GM18498 (cell line): ENCODE data around the gene ZNF396.

ENCODE experiments used
- ATAC-seq: cut with Tn5 transposase; IDR thresholded peaks from one replicate; pipeline ENCODE4 v1.9.1; 2021; ENCODE audit warnings: mild to moderate bottlenecking, moderate library complexity; ENCODE audit not compliant: unreplicated experiment

The ZNF396 gene

DNA sequence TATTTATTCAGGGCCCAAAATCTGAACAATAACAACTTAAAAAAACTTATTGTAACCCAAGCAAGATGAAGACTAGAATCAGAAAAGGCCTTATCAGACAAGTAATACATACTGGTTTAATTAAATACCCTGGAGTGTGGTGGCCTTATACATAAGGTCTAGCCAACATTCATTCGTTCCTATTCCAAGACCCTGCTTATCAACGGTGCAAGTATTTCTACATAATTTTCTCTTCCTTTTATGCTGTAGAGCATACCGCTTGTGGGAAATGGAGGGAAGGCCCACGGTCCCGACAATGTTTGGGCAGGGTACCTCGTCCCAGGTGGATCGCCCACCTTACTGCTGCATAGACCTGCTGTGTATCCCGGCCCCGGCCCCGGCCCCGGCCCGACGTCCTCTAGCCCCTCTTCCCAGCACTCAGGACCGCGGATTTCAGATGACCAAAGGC is 33.6 kb downstream of the ZNF396 start:
- no peak for ATAC-seq

DNA sequence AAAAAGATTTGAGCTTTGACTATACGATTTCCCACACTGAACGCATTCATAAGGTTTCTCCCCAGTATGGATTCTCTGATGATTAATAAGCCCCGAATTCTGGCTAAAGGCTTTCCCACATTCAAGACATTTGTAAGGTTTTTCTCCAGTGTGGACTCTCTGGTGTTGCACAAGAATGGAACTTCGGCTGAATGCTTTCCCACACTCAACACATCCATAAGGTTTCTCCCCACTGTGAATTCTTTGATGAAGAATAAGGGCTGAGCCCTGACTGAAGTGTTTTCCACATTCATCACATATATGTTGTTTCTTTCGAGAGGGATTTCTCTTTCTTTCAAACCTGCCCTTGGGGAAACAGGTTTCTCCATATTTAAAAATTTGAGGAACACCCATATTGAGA is 39.9 kb downstream of the ZNF396 start:
- ATAC-seq, result no peak

DNA sequence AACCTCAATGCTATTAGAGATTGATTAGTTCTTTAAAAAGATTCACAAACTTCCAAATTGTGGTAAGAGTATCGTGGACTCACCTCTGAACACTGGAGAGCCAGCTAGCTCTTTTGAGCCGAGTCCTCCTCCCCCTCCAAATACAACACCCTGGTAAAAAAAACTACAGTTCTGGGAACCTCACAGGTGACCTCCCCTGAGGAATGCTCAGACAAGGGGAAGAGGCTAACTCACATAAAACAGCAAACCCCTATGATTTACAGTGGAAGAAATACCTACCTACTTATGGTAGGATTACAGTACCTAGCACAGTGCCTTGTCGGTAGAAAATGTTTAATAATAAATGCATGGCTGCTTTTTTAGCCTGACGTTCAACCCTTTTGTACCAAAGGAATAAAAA is 41.3 kb downstream of the ZNF396 start:
- no peak for ATAC-seq

DNA sequence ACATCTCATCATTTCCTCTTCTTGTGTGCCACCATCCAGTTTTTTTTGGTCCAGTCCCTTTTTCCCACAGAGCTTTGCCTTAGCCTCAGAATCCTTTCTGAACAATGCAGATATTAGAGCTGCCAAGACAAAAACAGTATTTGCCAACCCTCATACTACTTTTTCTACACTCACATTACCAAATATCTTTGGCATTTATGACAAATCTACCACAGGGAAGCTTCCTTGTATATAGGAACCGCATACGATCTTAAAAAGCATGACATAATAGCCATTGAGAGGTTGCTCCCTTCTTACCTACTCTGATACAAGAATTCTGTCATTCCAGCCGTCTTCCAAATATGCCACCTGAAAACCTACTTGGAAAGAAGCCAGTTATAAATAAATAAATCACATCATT is 42.3 kb downstream of the ZNF396 start:
- no peak for ATAC-seq

DNA sequence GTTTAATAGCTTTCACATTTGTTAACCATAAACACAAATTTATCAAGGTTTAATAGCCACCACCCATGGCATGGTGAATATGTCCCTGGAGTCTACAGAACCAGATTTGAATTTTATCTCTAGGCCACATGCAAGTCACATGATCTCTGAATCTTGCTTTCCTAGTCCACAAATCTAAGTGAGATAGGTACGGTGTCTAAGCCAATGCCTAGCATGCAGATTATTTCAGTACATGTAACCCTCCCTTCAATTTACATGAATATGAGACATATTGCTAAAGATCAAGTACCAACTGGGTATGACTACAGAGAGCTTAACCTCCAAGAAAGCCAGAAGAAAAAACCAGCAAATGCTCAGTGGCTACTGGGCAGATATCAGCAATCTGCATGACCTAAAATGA is 42.9 kb downstream of the ZNF396 start:
- no peak for ATAC-seq

DNA sequence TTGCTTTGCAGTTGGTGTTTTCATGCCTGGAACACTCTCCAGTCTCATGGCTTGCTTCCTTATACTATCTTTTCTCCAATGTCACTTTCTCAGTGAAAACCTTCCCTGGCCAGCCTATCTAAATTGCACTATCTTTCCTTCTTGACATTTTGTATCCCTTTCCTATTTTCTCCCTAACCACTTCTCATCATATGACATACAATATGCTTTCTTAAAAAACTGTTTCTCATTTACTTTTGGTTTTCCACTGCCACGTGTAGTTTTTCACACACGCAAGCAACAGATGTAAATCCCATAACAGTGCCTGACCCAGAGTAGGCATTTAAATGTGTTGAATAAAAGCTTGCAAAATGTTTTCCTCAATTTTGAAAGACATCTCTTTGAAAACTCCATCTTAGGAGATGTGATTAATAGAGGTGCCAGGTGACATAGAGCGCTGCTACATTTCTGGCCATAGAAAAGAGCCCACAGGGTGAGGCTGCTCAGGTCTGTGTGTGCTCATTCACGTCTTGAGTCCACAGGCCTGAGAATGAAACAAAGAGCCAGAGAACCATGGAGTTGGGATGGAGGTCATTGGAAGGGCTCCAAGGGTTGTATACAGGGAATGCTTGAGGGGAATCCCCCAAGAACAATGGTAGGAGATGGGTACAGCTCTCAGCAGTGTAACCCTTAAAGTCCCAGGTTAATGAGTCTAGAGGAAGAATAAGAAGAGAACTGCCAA is 45.6 kb downstream of the ZNF396 start:
- ATAC-seq, result no peak

DNA sequence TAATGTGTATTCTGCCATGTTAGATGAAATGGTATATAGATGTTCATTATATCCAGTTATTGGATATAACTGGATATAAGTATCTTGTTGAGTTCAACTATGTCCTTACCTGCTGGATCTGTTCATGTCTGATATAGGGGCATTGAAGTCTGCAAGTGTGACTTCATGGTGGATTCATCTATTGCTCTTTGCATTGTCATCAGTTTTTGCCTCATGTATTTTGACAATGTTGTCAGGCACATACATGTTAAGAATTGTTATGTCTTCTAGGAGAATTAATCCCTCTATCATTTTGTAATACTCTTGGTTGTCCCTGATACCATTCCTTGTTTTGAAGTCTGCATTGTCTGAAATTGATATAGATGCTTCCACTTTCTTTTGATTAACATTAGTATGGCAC is 48.3 kb downstream of the ZNF396 start:
- ATAC-seq, result no peak

DNA sequence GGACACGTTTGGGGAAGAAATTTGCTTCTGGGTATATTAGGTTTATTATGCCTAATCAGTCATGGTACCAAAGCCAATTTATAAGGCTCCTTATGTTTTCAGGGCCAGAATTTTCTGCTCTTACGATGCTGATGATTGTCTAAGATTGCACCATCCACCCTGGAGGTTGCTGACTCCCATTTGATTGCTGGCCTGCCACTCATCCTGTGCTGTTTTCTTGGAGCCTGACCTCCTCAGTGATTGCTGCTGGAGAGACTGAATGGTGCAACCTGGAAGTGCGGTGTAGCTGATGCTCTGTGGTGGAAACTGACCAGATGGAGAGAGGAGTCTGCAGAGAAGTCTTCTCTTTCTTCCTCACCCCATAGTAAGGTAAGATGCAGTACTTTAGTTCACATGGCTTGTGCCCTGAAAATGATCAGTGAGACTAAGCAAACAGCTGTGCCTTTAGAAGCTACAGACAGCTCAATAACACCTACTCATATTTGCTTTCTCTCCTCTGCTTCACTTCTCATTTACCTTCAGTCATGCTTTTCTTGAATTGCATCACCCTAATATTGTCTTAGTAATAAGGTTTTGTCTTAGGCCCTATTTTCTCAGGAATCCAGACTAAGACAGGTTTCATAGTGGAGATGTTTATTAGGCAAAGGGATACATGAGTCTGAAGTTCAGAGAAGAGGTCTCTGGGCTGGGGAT is 50.3 kb downstream of the ZNF396 start:
- no peak for ATAC-seq

DNA sequence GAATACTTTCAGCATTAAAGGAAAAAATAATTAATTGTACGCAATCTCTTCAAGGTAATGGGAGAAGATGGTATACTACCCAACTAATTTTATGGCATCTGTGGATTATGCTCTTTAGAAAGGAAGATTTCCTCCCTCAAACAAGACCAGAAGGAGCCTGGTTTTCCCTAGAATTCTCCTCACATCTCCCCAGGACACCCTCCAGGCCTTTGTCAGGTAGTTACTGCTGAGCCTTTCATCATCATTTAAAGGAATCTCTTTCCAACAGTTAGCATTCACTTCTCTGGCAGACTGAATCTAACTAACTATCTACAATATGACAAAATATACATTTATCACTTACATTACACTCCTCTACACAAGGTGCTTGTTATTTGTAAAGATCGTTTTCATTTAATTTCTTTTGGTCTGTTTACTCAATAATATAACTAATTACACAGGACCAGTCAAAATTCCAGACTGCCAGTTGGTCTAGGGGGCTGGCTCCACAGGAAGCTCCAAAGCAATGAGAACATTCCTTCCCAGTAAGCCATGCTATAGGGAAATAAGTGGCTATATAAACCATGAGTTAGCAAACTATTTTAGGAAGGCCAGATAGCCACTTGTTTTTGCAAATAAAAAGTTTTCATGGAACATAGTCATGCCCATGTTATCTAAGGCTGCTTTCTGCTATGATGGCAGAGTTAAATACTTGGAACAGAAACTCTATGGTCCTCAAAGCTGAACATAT is 52.0 kb downstream of the ZNF396 start:
- ATAC-seq, result no peak

DNA sequence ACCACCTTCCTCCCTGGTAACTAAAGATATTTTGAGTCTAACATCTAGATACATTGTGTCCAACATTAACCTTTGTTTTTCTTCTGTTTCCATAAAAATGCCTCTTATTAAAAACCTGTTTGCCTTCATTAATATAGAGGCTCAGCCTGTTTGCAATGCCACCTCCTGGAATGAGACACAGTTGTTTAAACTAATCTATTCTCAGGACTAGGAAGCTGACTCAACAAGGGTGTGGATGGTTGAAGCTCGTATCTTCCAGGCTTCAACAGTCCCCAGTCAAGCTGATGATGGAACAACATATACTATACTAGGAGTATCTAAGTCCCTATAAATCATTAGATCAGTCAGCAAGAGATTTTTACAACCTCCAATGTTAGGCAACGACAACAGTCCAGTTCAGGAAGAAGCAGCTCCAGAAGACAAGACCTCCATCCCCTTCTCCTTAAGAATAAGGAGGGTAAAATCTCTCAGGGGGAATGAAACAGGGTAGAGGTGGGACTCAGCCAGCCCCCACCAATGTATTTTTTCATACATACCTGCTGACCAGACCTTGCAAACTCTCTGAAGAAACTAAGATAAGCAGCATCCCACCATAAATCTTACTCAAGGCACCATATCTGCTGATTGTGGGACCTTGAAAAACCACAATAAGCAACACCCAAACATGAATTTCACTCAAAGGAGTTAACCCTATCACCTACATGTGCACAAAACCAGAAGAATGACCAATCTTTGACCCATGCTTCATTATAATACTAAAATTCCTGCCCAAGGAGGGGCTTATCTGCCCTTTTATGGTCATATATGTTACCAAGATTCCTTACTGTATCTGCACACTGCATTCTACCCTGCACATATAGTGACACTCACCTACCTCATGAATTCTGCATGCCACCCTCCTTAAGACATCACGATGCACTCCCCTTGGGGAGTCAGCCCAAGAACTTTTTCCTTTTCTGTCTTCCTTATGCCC is 54.4 kb downstream of the ZNF396 start:
- ATAC-seq, result no peak
